ENCODE data around the gene CD47.

Gene CD47

DNA sequence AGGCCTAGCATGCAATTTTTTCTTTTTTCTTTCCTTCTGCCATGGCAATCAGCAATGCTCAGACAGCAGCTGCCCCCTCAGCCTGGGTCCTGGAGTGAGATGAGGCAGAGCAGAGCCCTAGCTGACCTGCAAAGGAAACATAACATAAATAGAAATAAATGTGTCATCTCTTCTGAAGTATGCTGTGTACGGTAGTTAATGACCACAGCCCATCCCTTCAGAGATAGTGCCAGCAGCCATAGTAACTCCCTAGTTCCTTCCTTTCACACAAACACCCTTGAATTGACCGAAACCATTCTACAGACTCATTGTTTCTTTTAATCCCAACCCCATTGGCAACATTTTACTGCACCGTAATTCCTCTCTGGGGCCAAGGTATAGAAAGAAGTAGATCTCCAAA, 8.4 kb upstream of the CD47 start:
- no peak for DNase-seq (ENCODE audit: low read depth, low spot score)
- Histone ChIP-seq H3K36me3 (ENCODE audit: insufficient read depth, low read length) (no peaks in the 10 kb centered on the region), H3K4me3 (no peak overlapping the region), H3K27ac (no peak overlapping the region), H3K9ac (ENCODE audit: insufficient read length) (no peak overlapping the region), H3K9me3 (ENCODE audit: low read depth, low read length) (no peaks in the 10 kb centered on the region)
- TF ChIP-seq FOXP2 (optimal IDR thresholded peaks at IDR 0.05; ENCODE audit: control extremely low read depth, extremely low read length, insufficient read depth) (no peak), POLR2AphosphoS5 (IDR thresholded peaks at IDR 0.05; ENCODE audit: borderline replicate concordance, low read depth, low read length) (no peak), EZH2 (IDR thresholded peaks at IDR 0.05) (no peak)

DNA sequence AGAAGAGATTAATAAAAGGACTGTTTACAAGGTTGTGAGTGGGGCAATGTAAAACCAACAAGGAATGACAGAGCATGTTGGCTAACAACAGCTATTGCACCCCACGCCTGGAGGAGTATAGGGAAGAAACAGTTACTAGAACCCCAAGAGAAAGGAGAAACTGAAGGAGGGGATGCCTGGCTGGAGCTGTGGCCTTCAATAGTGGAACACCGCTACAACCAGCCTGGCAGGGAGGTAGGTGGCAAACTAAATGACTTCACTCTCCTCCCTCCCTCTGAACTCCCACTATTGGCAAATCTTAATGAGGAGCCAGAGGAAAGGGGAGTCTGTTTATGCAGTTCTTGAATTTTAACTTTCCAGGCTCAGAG, 7.2 kb upstream of the CD47 start:
- no peak for TF ChIP-seq FOXP2 (optimal IDR thresholded peaks at IDR 0.05; ENCODE audit: control extremely low read depth, extremely low read length, insufficient read depth)
- no peak for DNase-seq (ENCODE audit: low read depth, low spot score)
- Histone ChIP-seq H3K4me3 (no peak overlapping the region), H3K27ac (no peak overlapping the region), H3K9me3 (ENCODE audit: low read depth, low read length) (no peaks in the 10 kb centered on the region), H3K36me3 (ENCODE audit: insufficient read depth, low read length) (no peaks in the 10 kb centered on the region), H3K9ac (ENCODE audit: insufficient read length) (no peak overlapping the region)

DNA sequence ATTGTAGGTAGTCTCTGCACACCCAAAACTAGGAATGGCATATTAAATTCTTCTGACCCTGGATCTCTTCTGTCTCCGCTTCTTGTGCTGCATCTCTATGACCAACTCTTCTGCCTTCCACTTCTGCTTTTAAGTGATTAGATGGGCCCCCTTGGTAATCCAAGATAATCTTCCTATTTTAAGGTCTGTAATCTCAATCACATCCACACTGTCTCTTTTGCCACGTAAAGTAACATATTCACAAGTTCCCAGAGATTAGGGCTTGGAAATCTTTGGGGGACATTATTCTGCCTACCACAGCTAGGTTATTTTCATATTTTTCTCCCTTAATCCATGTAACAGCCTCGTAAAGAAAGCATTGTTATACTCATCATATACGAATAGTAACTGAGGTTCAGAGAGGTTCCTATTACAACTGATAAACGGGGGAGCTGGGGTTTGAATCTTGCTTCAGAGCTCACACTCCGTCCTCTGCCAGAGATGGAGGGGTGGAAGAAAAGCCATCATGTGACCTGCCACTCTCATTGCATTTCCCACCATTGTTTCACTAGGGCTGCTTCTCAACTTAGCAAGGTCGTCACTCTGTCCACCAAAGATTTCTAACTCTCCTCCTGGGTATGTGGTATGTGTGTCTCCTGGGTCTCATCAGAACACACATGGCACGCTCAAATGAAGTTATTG, 6.6 kb upstream of the CD47 start:
- no peak for DNase-seq (ENCODE audit: low read depth, low spot score)
- H3K4me3 ChIP-seq, result no peak overlapping the region
- H3K9ac ChIP-seq (ENCODE audit: insufficient read length), result no peak overlapping the region
- TF ChIP-seq POLR2AphosphoS5 (IDR thresholded peaks at IDR 0.05; ENCODE audit: borderline replicate concordance, low read depth, low read length) (no peak), EZH2 (IDR thresholded peaks at IDR 0.05) (no peak), FOXP2 (optimal IDR thresholded peaks at IDR 0.05; ENCODE audit: control extremely low read depth, extremely low read length, insufficient read depth) (no peak)
- H3K9me3 ChIP-seq (ENCODE audit: low read depth, low read length), result no peaks in the 10 kb centered on the region
- no peaks in the 10 kb centered on the region for H3K36me3 ChIP-seq (ENCODE audit: insufficient read depth, low read length)
- no peak overlapping the region for H3K27ac ChIP-seq

DNA sequence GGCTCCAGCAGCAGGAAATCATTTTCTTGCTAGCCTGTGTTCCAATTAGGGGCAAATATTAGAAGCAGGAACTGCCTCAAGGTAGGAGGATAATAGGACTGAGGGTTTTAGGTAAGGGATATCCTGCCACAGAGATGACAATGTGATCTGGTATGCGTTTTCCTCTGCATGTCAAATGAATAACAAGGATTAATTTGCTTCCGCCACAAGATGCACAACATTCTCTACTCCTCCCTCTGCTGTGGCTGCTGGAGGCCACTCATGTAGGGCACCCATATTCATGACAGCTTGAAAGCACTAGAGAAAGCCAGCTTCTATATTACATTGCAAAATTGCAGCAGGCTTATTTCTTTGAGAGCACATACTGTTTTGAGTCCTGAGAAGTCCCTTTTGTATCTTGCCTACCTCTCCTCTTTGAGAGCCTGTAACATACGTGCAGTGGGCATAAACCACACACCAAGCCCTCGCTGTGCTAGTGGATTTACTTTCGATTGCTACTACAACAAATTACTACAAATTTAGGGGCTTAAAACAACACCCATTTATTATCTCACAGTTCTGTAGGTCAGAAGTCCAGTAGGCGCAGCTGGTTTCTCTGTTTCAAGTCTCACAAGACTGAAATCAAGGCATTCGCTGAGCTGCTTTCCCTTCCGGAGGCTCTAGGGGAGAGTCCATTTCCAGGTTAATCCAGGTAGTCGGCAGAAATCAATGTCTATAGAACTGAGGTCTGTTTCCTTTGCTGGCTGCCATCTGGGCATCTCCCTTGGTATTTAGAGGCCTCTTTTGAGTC, 5.9 kb upstream of the CD47 start:
- Histone ChIP-seq H3K9me3 (ENCODE audit: low read depth, low read length) (no peaks in the 10 kb centered on the region), H3K9ac (ENCODE audit: insufficient read length) (no peak overlapping the region), H3K27ac (no peak overlapping the region), H3K4me3 (no peak overlapping the region), H3K36me3 (ENCODE audit: insufficient read depth, low read length) (no peaks in the 10 kb centered on the region)
- no peak for DNase-seq (ENCODE audit: low read depth, low spot score)
- TF ChIP-seq FOXP2 (optimal IDR thresholded peaks at IDR 0.05; ENCODE audit: control extremely low read depth, extremely low read length, insufficient read depth) (no peak), EZH2 (IDR thresholded peaks at IDR 0.05) (no peak), POLR2AphosphoS5 (IDR thresholded peaks at IDR 0.05; ENCODE audit: borderline replicate concordance, low read depth, low read length) (no peak)

DNA sequence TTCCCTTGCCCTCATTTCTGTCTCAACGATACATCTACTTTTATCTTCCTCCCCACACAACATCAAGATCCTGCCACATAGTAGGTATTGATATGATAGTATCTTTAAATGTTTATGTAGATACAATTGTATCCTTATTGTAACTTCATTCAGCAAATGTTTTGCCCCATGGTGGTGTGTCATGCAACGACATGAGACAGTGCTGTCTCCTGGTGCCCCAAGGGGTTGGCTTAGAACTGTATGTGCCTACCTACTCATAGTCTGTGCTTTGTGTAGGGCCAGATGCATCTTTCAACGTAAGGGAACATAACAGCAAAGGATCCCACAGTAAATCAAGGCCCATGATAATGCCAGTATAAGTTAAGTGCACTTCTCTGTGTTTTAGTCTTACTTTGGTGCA, 2.8 kb upstream of the CD47 start:
- no peaks in the 10 kb centered on the region for H3K9me3 ChIP-seq (ENCODE audit: low read depth, low read length)
- no peaks in the 10 kb centered on the region for H3K36me3 ChIP-seq (ENCODE audit: insufficient read depth, low read length)
- no peak for TF ChIP-seq FOXP2 (optimal IDR thresholded peaks at IDR 0.05; ENCODE audit: control extremely low read depth, extremely low read length, insufficient read depth)
- no peak for TF ChIP-seq POLR2AphosphoS5 (IDR thresholded peaks at IDR 0.05; ENCODE audit: borderline replicate concordance, low read depth, low read length)
- TF ChIP-seq EZH2 (IDR thresholded peaks at IDR 0.05), result no peak
- no peak overlapping the region for H3K9ac ChIP-seq (ENCODE audit: insufficient read length)
- no peak overlapping the region for H3K27ac ChIP-seq
- DNase-seq (ENCODE audit: low read depth, low spot score), result no peak
- no peak overlapping the region for H3K4me3 ChIP-seq

DNA sequence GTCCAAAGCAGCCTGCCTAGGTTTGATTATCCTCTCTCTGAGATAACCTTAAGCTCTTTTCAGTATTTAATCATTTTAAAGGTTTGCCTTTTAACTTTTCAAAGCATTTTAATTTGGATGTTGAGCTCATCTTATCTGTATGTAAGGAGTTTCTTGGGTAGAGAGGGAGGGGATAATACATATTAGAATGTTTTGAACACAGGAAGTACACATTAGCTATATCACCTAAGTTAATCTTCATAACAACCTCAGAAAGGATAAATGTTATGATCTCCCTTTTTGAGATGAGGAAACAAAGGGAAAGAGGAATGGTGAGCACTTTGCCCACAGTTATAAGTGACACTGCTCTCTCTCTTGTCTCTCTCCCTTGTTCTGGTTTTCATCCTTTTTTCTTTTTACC, 2.2 kb upstream of the CD47 start:
- DNase-seq (ENCODE audit: low read depth, low spot score), result no peak
- Histone ChIP-seq H3K36me3 (ENCODE audit: insufficient read depth, low read length) (no peaks in the 10 kb centered on the region), H3K4me3 (no peak overlapping the region), H3K27ac (no peak overlapping the region), H3K9me3 (ENCODE audit: low read depth, low read length) (no peaks in the 10 kb centered on the region), H3K9ac (ENCODE audit: insufficient read length) (no peak overlapping the region)
- TF ChIP-seq EZH2 (IDR thresholded peaks at IDR 0.05) (no peak), FOXP2 (optimal IDR thresholded peaks at IDR 0.05; ENCODE audit: control extremely low read depth, extremely low read length, insufficient read depth) (no peak), POLR2AphosphoS5 (IDR thresholded peaks at IDR 0.05; ENCODE audit: borderline replicate concordance, low read depth, low read length) (no peak)

DNA sequence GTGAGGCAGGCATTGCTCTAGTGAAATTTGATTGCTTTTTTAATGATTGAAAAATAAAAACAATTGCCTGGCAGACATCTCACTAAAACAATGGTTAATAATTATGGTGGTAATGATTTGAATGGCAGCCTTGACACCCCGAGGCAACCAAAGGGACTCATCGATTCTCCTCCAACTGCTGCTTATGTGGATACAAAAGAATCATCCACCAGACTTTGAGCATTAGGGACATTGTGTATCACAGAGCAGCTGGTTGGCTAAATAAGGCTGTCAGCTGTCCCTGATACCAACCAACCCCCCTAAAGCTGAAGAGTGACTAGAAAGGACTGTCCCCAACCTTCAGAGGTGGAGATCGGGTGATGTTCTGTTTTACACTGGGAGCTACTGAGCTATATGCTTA, 1.7 kb upstream of the CD47 start:
- DNase-seq (ENCODE audit: low read depth, low spot score), result no peak
- Histone ChIP-seq H3K36me3 (ENCODE audit: insufficient read depth, low read length) (no peaks in the 10 kb centered on the region; the same call in 1 of the 2 replicates), H3K27ac (no peak overlapping the region), H3K4me3 (no peak overlapping the region), H3K9me3 (ENCODE audit: low read depth, low read length) (no peaks in the 10 kb centered on the region), H3K9ac (ENCODE audit: insufficient read length) (no peak overlapping the region)
- no peak for TF ChIP-seq EZH2 (IDR thresholded peaks at IDR 0.05)
- no peak for TF ChIP-seq POLR2AphosphoS5 (IDR thresholded peaks at IDR 0.05; ENCODE audit: borderline replicate concordance, low read depth, low read length)
- no peak for TF ChIP-seq FOXP2 (optimal IDR thresholded peaks at IDR 0.05; ENCODE audit: control extremely low read depth, extremely low read length, insufficient read depth)

DNA sequence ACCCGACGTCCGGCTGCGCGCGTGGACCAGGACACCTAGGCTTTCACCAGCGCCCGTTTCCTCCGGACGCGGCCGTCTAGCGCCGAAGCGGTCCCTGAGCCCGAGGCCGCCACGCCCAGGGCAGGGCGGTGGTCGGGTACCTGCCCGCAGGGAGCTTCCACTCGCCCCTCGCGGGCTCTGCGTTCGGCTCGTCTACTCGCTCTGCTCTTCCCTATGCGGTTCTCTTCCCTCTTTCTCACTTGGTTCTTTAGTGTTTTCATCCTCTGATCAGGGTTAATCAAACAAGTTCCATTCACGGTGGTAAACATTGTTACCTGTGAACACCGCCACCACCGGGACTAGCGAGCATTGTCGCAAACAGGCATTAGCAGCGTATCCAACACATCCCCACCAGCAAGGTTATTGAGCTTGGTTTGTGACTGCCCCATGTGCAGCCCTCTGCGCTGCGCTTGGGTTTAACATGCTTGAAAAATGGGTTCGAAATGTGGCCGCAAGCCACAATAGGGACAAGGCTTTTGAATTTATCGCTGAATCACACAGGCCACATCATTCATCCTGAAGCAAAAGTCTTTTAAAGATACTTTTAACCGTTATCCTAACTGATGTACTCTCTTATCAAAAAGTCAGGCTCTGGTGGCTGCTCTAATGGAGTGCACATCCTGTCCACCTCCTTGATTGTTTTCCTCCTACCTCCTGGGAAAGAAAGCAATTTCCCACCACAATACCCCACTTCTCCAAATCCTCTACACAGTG, 843 bp upstream of the CD47 start:
- no peaks in the 10 kb centered on the region for H3K9me3 ChIP-seq (ENCODE audit: low read depth, low read length)
- TF ChIP-seq EZH2 (IDR thresholded peaks at IDR 0.05), result no peak
- TF ChIP-seq POLR2AphosphoS5 (IDR thresholded peaks at IDR 0.05; ENCODE audit: borderline replicate concordance, low read depth, low read length), result no peak
- no peak for TF ChIP-seq FOXP2 (optimal IDR thresholded peaks at IDR 0.05; ENCODE audit: control extremely low read depth, extremely low read length, insufficient read depth)
- H3K4me3 ChIP-seq, result peak overlapping the region; percentile 93
- no peak overlapping the region for H3K27ac ChIP-seq
- H3K9ac ChIP-seq (ENCODE audit: insufficient read length), result peak overlapping the region; percentile 64
- DNase-seq (ENCODE audit: low read depth, low spot score), result no peak
- H3K36me3 ChIP-seq (ENCODE audit: insufficient read depth, low read length), result no peaks in the 10 kb centered on the region; the same call in 1 of the 2 replicates
